PC-9 (cell line): Measurements from ENCODE around the gene GSK3B. TPM values are rescaled to one million over a fixed set of nuclear protein-coding genes. Genes with fewer than 3 reads are reported as not detected.

Experiments used
- BruUV-seq: library from RNA; stranded (reverse); fragments of 400-500 nt; replicated peaks from 2 replicates; lab custom pipeline; 2021; lab: Mats Ljungman, UMichigan
- CTCF ChIA-PET: fragments of 300-600 bp; sonication (Branson Sonifier 250); formaldehyde crosslinking; loops from one replicate; lab custom pipeline; 2022; ENCODE audit warnings: antibody characterized with exemption; lab: Charles Lee
- POLR2A ChIA-PET: fragments of 300-600 bp; sonication (Branson Sonifier 250); formaldehyde crosslinking; loops from one replicate; lab custom pipeline; 2022; ENCODE audit warnings: antibody characterized with exemption; ENCODE audit not compliant: unreplicated experiment; lab: Charles Lee
- DNase-seq, 2 experiments: peaks; one replicate each; pipeline versions ENCODE4 v3.0.0 to v3.0.0-alpha.2; 2015 to 2022; ENCODE audit warnings: mixed read lengths in 1 of 2
- H2AFZ ChIP-seq: fragments of 200-600 bp; sonication (generic); 2 replicates; pipeline ENCODE4 v1.8.1; 2017; ENCODE audit warnings: antibody characterized with exemption
- H3F3A ChIP-seq: fragments of 200-600 bp; sonication (generic); 2 replicates; pipeline ENCODE4 v1.8.1; 2017; ENCODE audit warnings: antibody characterized with exemption, mild to moderate bottlenecking, low read depth; ENCODE audit not compliant: insufficient read depth
- H3K27ac ChIP-seq: fragments of 200-600 bp; sonication (generic); 2 replicates; pipeline ENCODE4 v1.6.1; 2016; ENCODE audit warnings: mixed run types
- H3K27me3 ChIP-seq: fragments of 200-600 bp; sonication (generic); 2 replicates; pipeline ENCODE4 v1.6.1; 2016; ENCODE audit warnings: low read depth, mixed run types; ENCODE audit not compliant: insufficient read depth
- H3K36me3 ChIP-seq: fragments of 200-600 bp; sonication (generic); 2 replicates; pipeline ENCODE4 v1.6.1; 2016; ENCODE audit warnings: low read depth, mixed run types
- H3K4me1 ChIP-seq: fragments of 200-600 bp; sonication (generic); replicated peaks from 2 replicates; pipeline ENCODE4 v1.6.1; 2016; ENCODE audit warnings: mixed run types; ENCODE audit not compliant: insufficient read depth
- H3K4me2 ChIP-seq: fragments of 200-600 bp; sonication (generic); 2 replicates; pipeline ENCODE4 v1.6.1; 2017; ENCODE audit warnings: mixed run types
- H3K4me3 ChIP-seq: fragments of 200-600 bp; sonication (generic); 2 replicates; pipeline ENCODE4 v1.6.1; 2016; ENCODE audit warnings: mixed run types
- H3K79me2 ChIP-seq: fragments of 200-600 bp; sonication (generic); 2 replicates; pipeline ENCODE4 v1.6.1; 2017; ENCODE audit warnings: low read depth, mixed run types
- H3K9me2 ChIP-seq: fragments of 200-600 bp; sonication (generic); 2 replicates; pipeline ENCODE4 v1.8.1; 2017; ENCODE audit warnings: mild to moderate bottlenecking; ENCODE audit not compliant: insufficient read depth
- H3K9me3 ChIP-seq: fragments of 200-600 bp; sonication (generic); 2 replicates; pipeline ENCODE4 v1.8.1; 2016; ENCODE audit warnings: low read depth; ENCODE audit not compliant: insufficient read depth
- H4K20me1 ChIP-seq: fragments of 200-600 bp; sonication (generic); 2 replicates; pipeline ENCODE4 v1.8.1; 2017; ENCODE audit not compliant: insufficient read depth
- CTCF ChIP-seq: fragments of 200-600 bp; sonication (generic); conservative IDR thresholded peaks from 2 replicates; pipeline ENCODE4 v1.6.1; 2017; ENCODE audit warnings: mixed run types, antibody characterized with exemption, mild to moderate bottlenecking, moderate library complexity
- EZH2 ChIP-seq: fragments of 200-600 bp; sonication (generic); IDR thresholded peaks from 2 replicates; pipeline ENCODE4 v1.8.0; 2017; ENCODE audit warnings: antibody characterized with exemption, low read depth
- intact Hi-C: fragments of 100-400 bp; cut with micrococcal nuclease; formaldehyde crosslinking; loops from one replicate; pipeline ENCODE4 v1.10.0; 2022; ENCODE audit not compliant: unreplicated experiment
- total RNA-seq: library from RNA; stranded (reverse); gene quantifications from 2 replicates; pipeline ENCODE4 v1.2.3, GENCODE V29; 2021

The GSK3B gene
- total RNA-seq, 1 experiment from 2014 or later, result 62.0 TPM

GRCh38 chr3:120114376-120114775 lies 20.1 kb upstream of the GSK3B start:
- Histone ChIP-seq H3K79me2 (no peaks in the 10 kb centered on the region), H3K27ac (peak overlapping the region; percentile 66), H3K4me3 (no peak overlapping the region), H4K20me1 (no peaks in the 10 kb centered on the region), H3K27me3 (no peaks in the 10 kb centered on the region), H3K9me2 (no peaks in the 10 kb centered on the region), H3K9me3 (0 out of 2 replicates have a peak, but pooled peaks cover 5% of the 10 kb centered on the region), H3K36me3 (no peaks in the 10 kb centered on the region), H2AFZ (no peak overlapping the region), H3K4me2 (no peak overlapping the region; the same call in 1 of the 2 replicates), H3F3A (peaks cover 31% of the 10 kb centered on the region; the same call in 1 of the 2 replicates), H3K4me1 (peaks cover 28% of the 10 kb centered on the region)
- CTCF ChIA-PET, result no interaction called here
- TF ChIP-seq CTCF, result no peak
- no peak for TF ChIP-seq EZH2
- intact Hi-C loops, result no loop called here
- DNase-seq, result no peak
- POLR2A ChIA-PET, result interaction anchor here (0.6 kb wide), 1 partner anchor 19 kb away, joined by 3 read pairs; no protein-coding TSS in a partner anchor
- no TSS peak for BruUV-seq

- H3K4me3 ChIP-seq, result no peak overlapping the region
- peak overlapping the region; percentile 66 for H3K27ac ChIP-seq
Measured at GRCh38 chr3:120113128-120114116, 19.2 kb upstream of the GSK3B start.

More at GRCh38 chr3:120113128-120114116, 19.2 kb upstream of the GSK3B start:
- Histone ChIP-seq H3F3A (peaks cover 31% of the 10 kb centered on the region; the same call in 1 of the 2 replicates), H4K20me1 (no peaks in the 10 kb centered on the region), H3K27me3 (no peaks in the 10 kb centered on the region), H3K9me2 (no peaks in the 10 kb centered on the region), H3K9me3 (0 out of 2 replicates have a peak, but pooled peaks cover 5% of the 10 kb centered on the region), H3K36me3 (no peaks in the 10 kb centered on the region), H3K4me1 (peaks cover 28% of the 10 kb centered on the region), H3K79me2 (no peaks in the 10 kb centered on the region), H3K4me2 (peak overlapping the region; percentile 29), H2AFZ (no peak overlapping the region)
- intact Hi-C loops, result no loop called here
- peak; percentile 18 to 87 for DNase-seq
- TF ChIP-seq CTCF (no peak), EZH2 (no peak)
- BruUV-seq, result no TSS peak
- CTCF ChIA-PET, result no interaction called here
- POLR2A ChIA-PET, result interaction anchor here (0.6 to 0.7 kb wide), 5 partner anchors 18 to 682 kb away, joined by 3 to 13 read pairs (median 3); no protein-coding TSS in a partner anchor
